MCF 10A (cell line): Measurements from ENCODE around the gene APLP1. TPM values are rescaled to one million over a fixed set of nuclear protein-coding genes. Genes with fewer than 3 reads are reported as not detected.

Source experiments
- BruUV-seq: library from RNA; stranded (reverse); fragments of 400-500 nt; replicated peaks from 2 replicates; lab custom pipeline; 2021; lab: Mats Ljungman, UMichigan
- CTCF ChIA-PET: fragments of 300-600 bp; sonication (Branson Sonifier 250); formaldehyde crosslinking; extraction: SDS; loops from one replicate; lab custom pipeline; 2021; ENCODE audit warnings: antibody characterized with exemption, inconsistent platforms; lab: Yijun Ruan, JAX
- POLR2A ChIA-PET: fragments of 300-600, 350-650 bp; sonication (Branson Sonifier 250); formaldehyde crosslinking; extraction: SDS; loops from one replicate; lab custom pipeline; 2020; ENCODE audit warnings: antibody characterized with exemption, inconsistent platforms; lab: Yijun Ruan, JAX
- DNase-seq: peaks from one replicate; pipeline ENCODE4 v3.0.0-alpha.2; 2018; ENCODE audit not compliant: unreplicated experiment
- H3K27ac Mint-ChIP-seq: one replicate; pipeline ENCODE4 v1.8.0; 2022; ENCODE audit warnings: mild to moderate bottlenecking, low read depth, mixed read lengths; ENCODE audit not compliant: unreplicated experiment
- H3K27me3 Mint-ChIP-seq: one replicate; pipeline ENCODE4 v1.8.0; 2022; ENCODE audit warnings: mixed read lengths; ENCODE audit not compliant: insufficient read depth, unreplicated experiment
- H3K36me3 Mint-ChIP-seq: one replicate; pipeline ENCODE4 v1.8.0; 2022; ENCODE audit warnings: mild to moderate bottlenecking, moderate library complexity, mixed read lengths; ENCODE audit not compliant: insufficient read depth, unreplicated experiment
- H3K4me1 Mint-ChIP-seq: one replicate; pipeline ENCODE4 v1.8.0; 2022; ENCODE audit warnings: mixed read lengths; ENCODE audit not compliant: insufficient read depth, unreplicated experiment
- H3K4me3 Mint-ChIP-seq: one replicate; pipeline ENCODE4 v1.8.0; 2022; ENCODE audit warnings: mild to moderate bottlenecking, moderate library complexity, mixed read lengths; ENCODE audit not compliant: unreplicated experiment
- H3K9me3 Mint-ChIP-seq: one replicate; pipeline ENCODE4 v1.8.0; 2022; ENCODE audit warnings: mixed read lengths; ENCODE audit not compliant: unreplicated experiment
- intact Hi-C: fragments of 100-400 bp; cut with micrococcal nuclease; formaldehyde crosslinking; loops from 2 replicates; pipeline ENCODE4 v1.14.1; 2022
- total RNA-seq: library from RNA; stranded (reverse); gene quantifications from 2 replicates; pipeline ENCODE4 v1.2.3, GENCODE V29; 2022
- TF ChIP-seq, protein P1 (sequence below): fragments of 200-600 bp; IDR thresholded peaks from one replicate; pipeline ENCODE4 v1.8.0; 2022; ENCODE audit warnings: antibody characterized with exemption, mild to moderate bottlenecking; ENCODE audit not compliant: unreplicated experiment

APLP1 gene
- total RNA-seq, 1 experiment from 2014 or later, result 2.4 TPM

DNA sequence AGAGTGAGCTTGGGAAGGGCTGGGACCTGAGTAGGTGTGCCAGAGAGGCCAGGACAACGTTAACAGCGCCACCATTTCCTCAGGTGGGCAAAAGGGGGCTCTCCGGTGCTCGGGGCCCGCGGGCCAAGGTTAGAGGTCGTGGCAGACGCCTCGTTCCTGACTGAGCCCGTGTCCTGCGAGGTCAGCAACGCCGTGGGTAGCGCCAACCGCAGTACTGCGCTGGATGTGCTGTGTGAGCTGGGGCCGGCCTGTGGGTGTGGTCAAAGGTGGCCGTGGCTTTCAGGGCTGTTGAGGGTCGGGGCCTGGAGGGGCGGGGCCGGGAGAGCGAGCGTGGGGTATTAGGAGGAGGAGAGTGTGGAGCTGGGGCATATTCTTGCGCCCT, 7.9 kb upstream of the APLP1 start:
- H3K4me3 Mint-ChIP-seq, result no peak overlapping the region
- CTCF ChIA-PET, result no interaction called here
- H3K27ac Mint-ChIP-seq, result no peak overlapping the region
- no peaks in the 10 kb centered on the region for H3K36me3 Mint-ChIP-seq
- H3K4me1 Mint-ChIP-seq, result no peaks in the 10 kb centered on the region
- TF ChIP-seq, protein P1, sequence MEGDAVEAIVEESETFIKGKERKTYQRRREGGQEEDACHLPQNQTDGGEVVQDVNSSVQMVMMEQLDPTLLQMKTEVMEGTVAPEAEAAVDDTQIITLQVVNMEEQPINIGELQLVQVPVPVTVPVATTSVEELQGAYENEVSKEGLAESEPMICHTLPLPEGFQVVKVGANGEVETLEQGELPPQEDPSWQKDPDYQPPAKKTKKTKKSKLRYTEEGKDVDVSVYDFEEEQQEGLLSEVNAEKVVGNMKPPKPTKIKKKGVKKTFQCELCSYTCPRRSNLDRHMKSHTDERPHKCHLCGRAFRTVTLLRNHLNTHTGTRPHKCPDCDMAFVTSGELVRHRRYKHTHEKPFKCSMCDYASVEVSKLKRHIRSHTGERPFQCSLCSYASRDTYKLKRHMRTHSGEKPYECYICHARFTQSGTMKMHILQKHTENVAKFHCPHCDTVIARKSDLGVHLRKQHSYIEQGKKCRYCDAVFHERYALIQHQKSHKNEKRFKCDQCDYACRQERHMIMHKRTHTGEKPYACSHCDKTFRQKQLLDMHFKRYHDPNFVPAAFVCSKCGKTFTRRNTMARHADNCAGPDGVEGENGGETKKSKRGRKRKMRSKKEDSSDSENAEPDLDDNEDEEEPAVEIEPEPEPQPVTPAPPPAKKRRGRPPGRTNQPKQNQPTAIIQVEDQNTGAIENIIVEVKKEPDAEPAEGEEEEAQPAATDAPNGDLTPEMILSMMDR, result no peak
- H3K9me3 Mint-ChIP-seq, result no peaks in the 10 kb centered on the region
- POLR2A ChIA-PET, result no interaction called here
- peaks cover 24% of the 10 kb centered on the region for H3K27me3 Mint-ChIP-seq
- no peak for DNase-seq
- intact Hi-C loops, result no loop called here
- no TSS peak for BruUV-seq

DNA sequence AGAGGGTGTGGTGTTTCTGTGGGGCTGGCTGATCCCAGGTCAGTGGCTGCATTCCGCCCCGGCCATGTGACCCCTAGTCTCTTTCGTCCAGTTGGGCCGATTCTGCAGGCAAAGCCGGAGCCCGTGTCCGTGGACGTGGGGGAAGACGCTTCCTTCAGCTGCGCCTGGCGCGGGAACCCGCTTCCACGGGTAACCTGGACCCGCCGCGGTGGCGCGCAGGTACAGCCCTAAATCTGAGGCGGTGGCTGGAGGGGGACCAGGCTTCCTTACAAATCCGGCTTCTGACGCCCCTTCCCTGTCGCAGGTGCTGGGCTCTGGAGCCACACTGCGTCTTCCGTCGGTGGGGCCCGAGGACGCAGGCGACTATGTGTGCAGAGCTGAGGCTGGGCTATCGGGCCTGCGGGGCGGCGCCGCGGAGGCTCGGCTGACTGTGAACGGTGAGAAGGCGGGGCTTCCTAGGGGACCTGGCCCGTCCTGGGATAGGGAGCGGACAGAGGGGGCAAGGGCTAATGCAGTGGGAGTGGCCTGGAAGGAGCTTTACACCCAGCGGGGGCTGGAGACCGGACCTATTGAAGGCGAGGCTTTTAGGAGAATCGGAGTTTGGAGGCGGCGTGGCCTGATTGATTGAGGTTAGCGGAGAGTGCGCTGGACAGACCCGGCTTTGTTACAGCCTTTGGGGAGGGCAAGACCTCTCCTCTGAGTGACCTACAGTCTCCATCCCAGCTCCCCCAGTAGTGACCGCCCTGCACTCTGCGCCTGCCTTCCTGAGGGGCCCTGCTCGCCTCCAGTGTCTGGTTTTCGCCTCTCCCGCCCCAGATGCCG, 7.3 kb upstream of the APLP1 start:
- intact Hi-C loops, result no loop called here
- Mint-ChIP-seq H3K36me3 (no peaks in the 10 kb centered on the region), H3K4me3 (no peak overlapping the region), H3K9me3 (no peaks in the 10 kb centered on the region), H3K27me3 (peaks cover 24% of the 10 kb centered on the region), H3K4me1 (no peaks in the 10 kb centered on the region), H3K27ac (no peak overlapping the region)
- no peak for DNase-seq
- no TSS peak for BruUV-seq
- CTCF ChIA-PET, result no interaction called here
- POLR2A ChIA-PET, result no interaction called here
- TF ChIP-seq, protein P1, result no peak

DNA sequence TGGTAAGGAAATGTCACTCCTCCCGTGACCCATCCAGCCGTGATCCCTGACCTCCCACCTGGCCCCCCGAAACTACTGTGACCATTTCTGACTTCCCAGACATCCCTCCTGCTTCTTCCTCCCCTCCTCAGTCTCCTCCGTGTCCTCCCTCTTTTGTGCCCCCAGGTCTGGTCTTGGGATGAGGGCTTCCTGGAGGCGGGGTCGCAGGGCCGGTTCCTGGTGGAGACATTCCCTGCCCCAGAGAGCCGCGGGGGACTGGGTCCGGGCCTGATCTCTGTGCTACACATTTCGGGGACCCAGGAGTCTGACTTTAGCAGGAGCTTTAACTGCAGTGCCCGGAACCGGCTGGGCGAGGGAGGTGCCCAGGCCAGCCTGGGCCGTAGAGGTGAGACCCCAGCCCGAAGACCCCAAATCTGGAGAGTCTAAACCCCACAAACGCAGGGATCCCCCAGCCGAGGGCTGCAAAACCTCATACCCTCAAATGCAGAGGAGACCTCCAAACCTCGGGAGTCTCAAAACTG, 6.7 kb upstream of the APLP1 start:
- ChIA-PET POLR2A (no interaction called here), CTCF (no interaction called here)
- intact Hi-C loops, result no loop called here
- Mint-ChIP-seq H3K9me3 (no peaks in the 10 kb centered on the region), H3K4me1 (no peaks in the 10 kb centered on the region), H3K27me3 (peaks cover 31% of the 10 kb centered on the region), H3K4me3 (no peak overlapping the region), H3K36me3 (no peaks in the 10 kb centered on the region), H3K27ac (no peak overlapping the region)
- BruUV-seq, result no TSS peak
- TF ChIP-seq, protein P1, result no peak
- DNase-seq, result no peak

DNA sequence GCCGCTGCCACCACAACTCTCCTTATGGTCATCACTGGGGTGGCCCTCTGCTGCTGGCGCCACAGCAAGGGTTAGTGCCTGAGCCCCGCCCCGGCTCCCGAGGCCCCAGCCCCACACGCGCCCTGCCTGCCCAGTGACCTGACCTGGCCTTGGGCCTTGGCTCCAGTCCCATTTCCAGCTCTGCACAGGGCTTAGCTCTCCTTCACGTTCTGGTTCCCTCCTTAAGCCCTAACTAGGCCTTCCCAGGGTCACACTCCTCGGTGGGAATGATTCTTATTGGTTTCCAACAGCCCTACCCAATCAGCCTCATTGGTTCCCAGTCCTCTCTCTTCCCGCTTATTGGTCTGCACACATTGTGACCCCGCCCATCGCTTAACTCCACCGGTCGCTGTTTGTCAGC, 5.8 kb upstream of the APLP1 start:
- CTCF ChIA-PET, result no interaction called here
- no peak overlapping the region for H3K27ac Mint-ChIP-seq
- intact Hi-C loops, result no loop called here
- H3K36me3 Mint-ChIP-seq, result no peaks in the 10 kb centered on the region
- POLR2A ChIA-PET, result no interaction called here
- H3K9me3 Mint-ChIP-seq, result no peaks in the 10 kb centered on the region
- no peaks in the 10 kb centered on the region for H3K4me1 Mint-ChIP-seq
- H3K4me3 Mint-ChIP-seq, result no peak overlapping the region
- TF ChIP-seq, protein P1, result no peak
- DNase-seq, result no peak
- peaks cover 39% of the 10 kb centered on the region for H3K27me3 Mint-ChIP-seq
- BruUV-seq, result no TSS peak
